Mucosa of stomach (tissue), 1 donor: ENCODE data around the gene LIPJ.

Source experiments
- H3K27me3 ChIP-seq: one replicate; pipeline ENCODE4 v1.7.0; 2013; ENCODE audit warnings: mild to moderate bottlenecking, low read length; ENCODE audit not compliant: control insufficient read depth, insufficient read depth
- H3K36me3 ChIP-seq: one replicate; pipeline ENCODE4 v1.7.0; 2013; ENCODE audit warnings: low read length; ENCODE audit not compliant: control insufficient read depth, insufficient read depth
- H3K4me1 ChIP-seq: one replicate; pipeline ENCODE4 v1.7.0; 2013; ENCODE audit warnings: mild to moderate bottlenecking, low read length; ENCODE audit not compliant: control insufficient read depth, insufficient read depth
- H3K4me3 ChIP-seq: one replicate; pipeline ENCODE4 v1.7.0; 2013; ENCODE audit warnings: low read length
- H3K9ac ChIP-seq: one replicate; pipeline ENCODE4 v1.7.0; 2013; ENCODE audit warnings: mild to moderate bottlenecking, low read length, moderate library complexity
- H3K9me3 ChIP-seq: one replicate; pipeline ENCODE4 v1.7.0; 2013; ENCODE audit warnings: mild to moderate bottlenecking, low read length, moderate library complexity; ENCODE audit not compliant: control insufficient read depth
- donor health status: Pancreatic carcinoma.

LIPJ gene

GRCh38 chr10:88652616-88653015 lies 66.1 kb downstream of the LIPJ start:
- Histone ChIP-seq H3K9me3 (no peaks in the 10 kb centered on the region), H3K36me3 (no peaks in the 10 kb centered on the region), H3K27me3 (no peaks in the 10 kb centered on the region), H3K4me1 (peaks cover 6% of the 10 kb centered on the region), H3K9ac (no peak overlapping the region), H3K4me3 (no peak overlapping the region)
